GM12875 (cell line): Measurements from ENCODE around the gene ARFRP1.
"Not testable (repeated sequence)": the region's sequence is repeated elsewhere in the genome, so short reads cannot be mapped to it uniquely, and the experiment has no call there.

ENCODE experiments used
- H3K4me3 ChIP-seq: one replicate; pipeline ENCODE4 v1.5.1; 2011; ENCODE audit warnings: low read depth, low read length, control low read depth
- CTCF ChIP-seq: IDR thresholded peaks from 2 replicates; pipeline ENCODE4 v1.5.1; 2011; ENCODE audit warnings: low read depth, mild to moderate bottlenecking, control low read depth, inconsistent platforms, low read length, moderate library complexity, borderline replicate concordance; ENCODE audit not compliant: insufficient read depth

Gene ARFRP1

GRCh38 chr20:63672666-63673065 is 35.1 kb downstream of the ARFRP1 start:
- no peak for TF ChIP-seq CTCF
- H3K4me3 ChIP-seq, result no peak overlapping the region

- H3K4me3 ChIP-seq, result not testable (repeated sequence)
These were observed 36.1 kb downstream of the ARFRP1 start for GRCh38 chr20:63671695-63672094.

- no peak overlapping the region for H3K4me3 ChIP-seq
- TF ChIP-seq CTCF, result no peak
These were observed 39.4 kb downstream of the ARFRP1 start for GRCh38 chr20:63668351-63668750.

GRCh38 chr20:63667858-63668257 is 39.9 kb downstream of the ARFRP1 start:
- H3K4me3 ChIP-seq, result no peak overlapping the region
- no peak for TF ChIP-seq CTCF

GRCh38 chr20:63665708-63666107 is 42.1 kb downstream of the ARFRP1 start:
- H3K4me3 ChIP-seq, result no peak overlapping the region
- TF ChIP-seq CTCF, result no peak

GRCh38 chr20:63664861-63665594 is 42.7 kb downstream of the ARFRP1 start:
- no peak overlapping the region for H3K4me3 ChIP-seq
- no peak for TF ChIP-seq CTCF

GRCh38 chr20:63664143-63664851 is 43.5 kb downstream of the ARFRP1 start:
- TF ChIP-seq CTCF, result no peak
- H3K4me3 ChIP-seq, result no peak overlapping the region
